Stimulated activated CD8-positive, alpha-beta memory T cell treated with anti-CD3 and anti-CD28 coated beads, Interleukin-4, amount 100 ng/mL, for 4 hours (primary cell): ENCODE data around the gene YPEL2.
"Not testable (repeated sequence)": the region's sequence is repeated elsewhere in the genome, so short reads cannot be mapped to it uniquely, and the experiment has no call there.

ENCODE experiments used
- DNase-seq, 2 donors: peaks; one replicate each; pipeline ENCODE4 v3.0.0-alpha.2; 2020; ENCODE audit warnings: low read depth in 2 of 2, low spot score in 1 of 2

Gene YPEL2

GRCh38 chr17:59375857-59376256 is 44.4 kb downstream of the YPEL2 start:
- no peak for DNase-seq

DNA sequence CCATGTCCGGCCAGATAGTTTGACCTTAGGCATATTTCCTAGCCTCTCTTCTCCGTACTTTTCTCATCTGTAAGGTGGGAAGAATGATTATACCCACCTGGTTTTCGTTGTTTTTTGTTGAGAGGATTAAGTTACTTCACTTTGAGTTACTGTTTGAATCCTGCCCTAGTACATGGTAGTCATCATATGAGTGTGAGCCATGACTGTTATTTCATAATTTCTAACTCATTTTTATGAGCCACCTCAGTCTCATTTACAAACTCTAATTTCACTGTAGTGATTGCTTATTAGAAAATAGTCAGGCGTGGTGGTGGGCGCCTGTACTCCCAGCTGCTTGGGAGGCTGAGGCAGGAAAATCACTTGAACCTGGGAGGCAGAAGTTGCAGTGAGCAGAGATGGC is 45.1 kb downstream of the YPEL2 start:
- DNase-seq = no peak

- no peak for DNase-seq
Observed at GRCh38 chr17:59377410-59377809, 46.0 kb downstream of the YPEL2 start.

DNA sequence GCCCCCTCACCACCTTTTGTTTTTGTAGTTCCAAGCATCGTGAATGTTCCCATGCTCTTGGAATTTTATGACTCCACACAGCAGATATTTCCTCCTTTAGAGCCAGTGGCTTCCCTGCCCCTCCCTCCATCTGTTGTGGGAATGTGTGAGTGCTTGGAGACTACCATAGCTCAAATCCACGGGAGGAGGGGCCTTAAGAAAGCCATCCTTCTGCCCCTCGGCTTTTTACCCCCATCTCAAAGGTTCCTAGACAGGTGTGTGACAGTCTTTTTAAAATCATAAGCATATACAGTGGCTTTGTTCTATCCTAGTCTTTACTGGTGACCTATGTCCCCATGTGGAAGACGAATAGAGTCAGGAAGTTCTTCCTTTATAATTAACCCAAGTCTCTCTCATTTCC is 47.2 kb downstream of the YPEL2 start:
- DNase-seq = no peak

DNA sequence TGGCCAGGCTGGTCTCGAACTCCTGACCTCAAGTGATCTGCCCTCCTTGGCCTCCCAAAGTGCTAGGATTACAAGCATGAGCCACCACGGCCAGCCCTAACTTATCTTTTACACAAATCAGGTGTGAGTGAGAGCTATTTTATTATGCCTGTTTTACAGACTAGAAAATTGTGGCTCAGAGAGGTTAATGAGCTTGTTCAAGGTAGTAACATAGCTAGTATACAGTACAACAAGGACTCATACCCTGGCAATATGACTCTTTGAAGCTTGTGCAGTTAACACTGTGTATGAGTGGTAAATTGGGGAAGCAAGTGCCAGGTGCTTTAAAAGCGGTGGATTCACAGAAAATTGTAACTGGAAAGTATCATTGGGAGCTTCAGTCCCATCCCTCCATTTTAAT is 49.0 kb downstream of the YPEL2 start:
- no peak for DNase-seq

- no peak for DNase-seq
Observed at GRCh38 chr17:59381716-59382570, 50.5 kb downstream of the YPEL2 start.

DNA sequence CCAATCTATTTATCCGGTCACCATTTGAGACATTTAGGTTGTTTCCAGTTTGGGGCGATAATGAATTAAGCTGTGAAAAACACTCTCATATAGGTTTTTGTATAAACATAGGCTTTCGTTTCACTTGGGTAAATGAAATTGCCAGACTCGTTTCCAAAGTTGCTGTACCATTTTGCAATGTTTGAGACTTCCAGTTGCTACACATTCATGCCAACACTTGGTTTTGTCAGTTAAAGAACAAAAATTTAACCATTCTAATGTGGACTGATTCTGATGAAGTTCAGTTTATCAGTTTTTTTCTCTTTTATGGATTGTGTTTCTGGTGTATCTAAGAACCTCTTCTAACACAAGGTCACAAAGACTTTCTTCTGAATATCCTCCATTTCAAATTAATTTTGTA is 52.4 kb downstream of the YPEL2 start:
- DNase-seq = no peak

DNA sequence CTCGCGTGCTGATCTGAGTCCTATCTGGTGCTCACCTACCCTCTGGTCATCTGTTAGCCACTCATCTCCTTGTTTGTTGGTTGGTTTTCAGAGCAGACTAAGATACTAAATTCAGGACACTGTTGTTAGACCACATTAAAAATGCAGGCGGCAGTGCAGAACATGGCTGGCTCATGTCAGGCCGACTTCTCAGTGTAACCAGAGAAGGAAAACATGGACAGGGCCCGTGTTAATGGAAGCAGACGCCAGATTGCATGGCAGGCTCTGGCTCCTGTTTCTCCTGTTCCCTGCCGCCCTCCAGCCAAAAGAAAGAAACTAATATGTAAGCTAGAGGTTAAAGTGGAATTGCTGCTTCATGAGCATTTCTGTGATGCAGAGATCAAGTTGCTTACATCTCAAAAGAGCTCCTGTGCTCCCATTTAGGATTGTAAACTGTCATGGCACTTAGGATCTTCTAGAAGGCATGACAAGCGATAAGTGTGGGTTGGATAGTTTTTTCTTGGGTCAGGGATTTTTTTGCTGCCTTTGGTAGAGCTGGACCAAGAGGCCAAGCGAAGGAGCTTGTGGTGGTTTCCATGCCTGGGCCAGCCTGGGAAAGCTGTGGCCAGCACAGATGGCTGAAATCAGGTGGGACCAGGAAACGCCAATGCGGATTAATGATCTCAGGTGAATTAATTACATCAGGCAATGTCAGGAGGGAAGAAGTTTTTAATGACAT is 56.1 kb downstream of the YPEL2 start:
- DNase-seq = no peak

GRCh38 chr17:59388069-59388556 is 56.7 kb downstream of the YPEL2 start:
- DNase-seq = no peak

DNA sequence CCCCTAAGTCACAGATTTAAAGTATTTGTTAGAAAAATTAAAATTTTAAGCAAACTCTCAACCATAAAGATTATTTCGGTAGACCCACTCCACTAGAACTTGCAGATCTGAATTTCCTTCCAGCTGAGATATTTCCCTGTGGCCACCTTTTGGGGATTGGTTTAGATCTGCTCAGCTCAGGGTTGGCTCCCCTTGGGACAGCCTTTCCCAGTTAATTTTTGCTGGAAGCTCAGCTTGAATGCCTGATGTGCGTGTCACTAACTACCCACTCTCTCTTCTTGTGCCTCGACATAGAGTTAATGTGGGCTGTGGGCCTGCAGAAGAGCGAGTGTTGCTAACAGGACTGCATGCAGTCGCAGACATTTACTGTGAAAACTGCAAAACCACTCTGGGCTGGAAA is 57.6 kb downstream of the YPEL2 start:
- DNase-seq = no peak

- DNase-seq = no peak
Observed at GRCh38 chr17:59391021-59391420, 59.6 kb downstream of the YPEL2 start.

DNA sequence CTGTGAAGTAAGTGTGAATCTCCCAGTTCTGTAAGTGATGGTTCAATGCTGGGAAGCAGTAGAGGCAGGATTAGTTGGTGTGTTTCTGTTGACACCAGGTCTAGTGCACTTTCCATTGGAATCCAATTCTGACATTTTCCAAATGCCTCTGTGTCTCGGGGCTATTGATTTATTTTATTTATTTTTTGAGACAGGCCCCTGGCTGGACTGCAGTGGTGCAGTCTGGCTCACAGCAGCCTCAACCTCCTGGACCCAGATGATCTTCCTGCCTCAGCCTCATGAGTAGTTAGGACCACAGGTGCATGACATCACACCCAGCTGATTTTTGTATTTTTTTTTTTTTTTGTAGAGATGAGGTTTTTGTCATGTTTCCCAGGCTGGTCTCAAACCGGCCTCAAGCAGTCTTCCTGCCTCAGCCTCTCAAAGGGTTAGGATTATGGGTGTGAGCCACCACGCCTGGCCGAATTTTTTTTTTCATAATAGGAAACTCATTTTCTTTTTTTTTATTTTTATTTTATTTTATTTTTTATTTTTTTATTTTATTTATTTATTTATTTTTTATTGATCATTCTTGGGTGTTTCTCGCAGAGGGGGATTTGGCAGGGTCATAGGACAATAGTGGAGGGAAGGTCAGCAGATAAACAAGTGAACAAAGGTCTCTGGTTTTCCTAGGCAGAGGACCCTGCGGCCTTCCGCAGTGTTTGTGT is 61.7 kb downstream of the YPEL2 start:
- DNase-seq = no peak

GRCh38 chr17:59393742-59394410 is 62.4 kb downstream of the YPEL2 start:
- not testable (repeated sequence) for DNase-seq

GRCh38 chr17:59396134-59396826 is 64.8 kb downstream of the YPEL2 start:
- DNase-seq = no peak

GRCh38 chr17:59397316-59398073 is 66.0 kb downstream of the YPEL2 start:
- no peak for DNase-seq

GRCh38 chr17:59399914-59400313 is 68.5 kb downstream of the YPEL2 start:
- DNase-seq = no peak

DNA sequence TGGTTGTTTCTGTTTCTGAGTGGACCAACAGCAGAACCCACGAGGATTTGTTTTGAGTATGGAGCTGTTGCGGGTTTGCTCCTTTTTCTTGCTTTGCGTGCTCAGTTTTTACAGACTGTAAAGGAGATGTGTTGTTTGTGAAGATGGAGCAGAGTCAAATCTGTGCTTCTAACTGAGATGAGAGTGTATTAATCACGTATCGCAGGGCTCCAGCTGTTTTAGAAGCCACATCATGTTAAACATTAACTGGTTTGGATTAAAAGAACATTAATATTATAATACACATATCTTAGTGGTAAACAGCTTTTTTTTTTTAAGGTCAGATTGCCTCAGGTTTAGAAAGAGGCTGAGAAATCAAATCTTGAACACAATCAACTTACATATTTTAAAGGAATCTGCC is 69.4 kb downstream of the YPEL2 start:
- no peak for DNase-seq

GRCh38 chr17:59401274-59401673 is 69.8 kb downstream of the YPEL2 start:
- no peak for DNase-seq

GRCh38 chr17:59401725-59402124 is 70.3 kb downstream of the YPEL2 start:
- no peak for DNase-seq

DNA sequence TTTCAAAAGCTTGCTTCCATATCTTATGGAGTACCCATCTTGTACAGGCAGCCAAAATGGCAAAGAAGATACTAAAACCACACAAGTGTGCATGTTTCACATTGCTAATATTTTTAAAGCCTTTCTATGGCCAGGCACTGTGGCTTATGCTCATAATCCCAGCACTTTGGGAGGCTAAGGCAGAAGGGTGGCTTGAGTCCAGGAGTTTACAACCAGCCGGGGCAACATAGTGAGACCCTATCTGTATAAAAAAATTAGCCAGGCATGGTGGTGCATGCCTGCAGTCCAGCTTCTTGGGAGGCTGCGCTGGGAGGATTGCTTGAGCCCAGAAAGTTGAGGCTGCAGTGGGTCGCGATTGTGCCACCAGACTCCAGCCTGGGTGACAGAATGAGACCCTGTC is 71.3 kb downstream of the YPEL2 start:
- no peak for DNase-seq
